ENCODE data around the gene RANBP3L.
"Not testable (repeated sequence)": the region's sequence is repeated elsewhere in the genome, so short reads cannot be mapped to it uniquely, and the experiment has no call there.

RANBP3L gene

DNA sequence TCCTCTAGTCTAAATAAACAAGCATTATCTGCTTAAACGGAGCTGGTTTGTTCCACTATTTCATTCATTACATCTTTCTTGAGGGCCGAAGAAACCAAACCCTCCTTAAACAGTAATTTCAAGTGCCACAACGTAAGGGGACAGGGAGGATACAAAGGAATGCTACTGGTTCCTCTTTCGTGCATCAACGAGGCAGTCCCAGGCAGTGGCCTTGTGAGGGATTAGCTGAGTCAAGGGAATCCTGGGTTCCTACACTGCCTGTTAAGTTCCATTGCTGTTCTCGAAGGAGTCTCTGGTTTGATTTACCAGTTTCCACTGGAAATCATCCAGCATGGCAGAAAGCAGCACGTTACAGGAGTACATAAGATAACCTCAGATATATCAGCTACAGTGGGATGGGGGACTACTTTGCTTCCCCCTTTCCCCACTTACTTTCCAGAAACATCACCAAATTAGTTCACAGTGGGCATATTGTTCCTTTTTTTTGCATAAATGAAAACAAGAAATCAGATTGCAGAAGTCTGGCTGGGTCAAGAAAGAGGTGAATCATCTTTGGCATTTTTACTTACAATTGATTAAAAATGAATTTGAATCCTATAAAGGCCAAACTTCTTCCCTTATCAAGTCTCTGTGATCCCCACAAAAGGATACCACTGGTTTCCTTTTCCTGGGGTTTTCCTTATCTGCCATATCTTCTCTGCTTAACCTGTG lies 2.5 kb upstream of the RANBP3L start:
- TF ChIP-seq POLR2A (IDR thresholded peaks at IDR 0.05; ENCODE audit: low read length) (no peak), GATA1 (IDR thresholded peaks at IDR 0.05; ENCODE audit: low read depth, low read length) (no peak)
- no peak for DNase-seq

GRCh38 chr5:36300927-36301540 lies 668 bp downstream of the RANBP3L start:
- no peak for DNase-seq
- TF ChIP-seq POLR2A (IDR thresholded peaks at IDR 0.05; ENCODE audit: low read length) = no peak
- TF ChIP-seq GATA1 (IDR thresholded peaks at IDR 0.05; ENCODE audit: low read depth, low read length) = no peak

GRCh38 chr5:36300191-36300926 lies 1.3 kb downstream of the RANBP3L start:
- DNase-seq = no peak
- no peak for TF ChIP-seq GATA1 (IDR thresholded peaks at IDR 0.05; ENCODE audit: low read depth, low read length)
- no peak for TF ChIP-seq POLR2A (IDR thresholded peaks at IDR 0.05; ENCODE audit: low read length)

DNA sequence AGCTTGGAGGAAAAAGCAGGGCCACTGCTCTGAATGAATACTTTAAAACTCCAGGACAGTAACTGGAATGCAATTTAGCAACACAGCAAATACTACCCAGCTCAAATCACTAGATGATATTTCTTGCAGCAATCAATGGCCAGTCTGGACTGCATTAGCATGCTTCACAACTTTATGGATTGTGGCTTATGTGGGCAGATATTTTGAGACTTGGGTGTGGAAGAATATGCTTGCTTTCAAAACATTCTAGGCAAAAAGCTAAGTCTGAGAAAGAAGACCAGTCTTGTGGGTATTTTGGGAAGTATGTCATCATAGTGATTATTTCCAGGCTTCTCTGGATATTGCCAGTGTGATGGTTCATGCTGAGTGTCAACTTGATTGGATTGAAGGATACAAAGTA lies 3.1 kb downstream of the RANBP3L start:
- no peak for DNase-seq
- no peak for TF ChIP-seq GATA1 (IDR thresholded peaks at IDR 0.05; ENCODE audit: low read depth, low read length)
- no peak for TF ChIP-seq POLR2A (IDR thresholded peaks at IDR 0.05; ENCODE audit: low read length)

DNA sequence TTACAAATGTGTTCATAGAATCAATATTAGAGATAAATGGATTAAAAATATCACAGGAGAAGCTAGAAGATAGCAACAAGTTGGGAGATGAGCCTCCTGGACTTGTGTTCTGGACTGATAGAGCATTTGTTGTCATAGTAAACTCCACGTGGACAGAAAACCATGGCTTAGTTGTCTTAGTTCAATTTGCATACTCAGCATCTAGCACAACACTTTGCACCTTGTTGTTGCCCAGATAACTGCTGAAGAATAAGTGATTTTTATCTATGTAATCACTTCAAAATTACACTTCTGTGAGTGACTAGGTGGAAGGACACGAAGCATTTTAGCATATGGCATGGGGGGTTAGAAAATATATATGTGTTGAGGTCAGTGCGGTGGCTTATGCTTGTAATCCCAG lies 4.0 kb downstream of the RANBP3L start:
- TF ChIP-seq GATA1 (IDR thresholded peaks at IDR 0.05; ENCODE audit: low read depth, low read length) (no peak), POLR2A (IDR thresholded peaks at IDR 0.05; ENCODE audit: low read length) (no peak)
- no peak for DNase-seq

- TF ChIP-seq POLR2A (IDR thresholded peaks at IDR 0.05; ENCODE audit: low read length) (no peak), GATA1 (IDR thresholded peaks at IDR 0.05; ENCODE audit: low read depth, low read length) (no peak)
- DNase-seq = no peak
These were observed 15.7 kb downstream of the RANBP3L start for GRCh38 chr5:36285837-36286615.

GRCh38 chr5:36283775-36284174 lies 17.9 kb downstream of the RANBP3L start:
- not testable (repeated sequence) for DNase-seq

- no peak for DNase-seq
- TF ChIP-seq POLR2A (IDR thresholded peaks at IDR 0.05; ENCODE audit: low read length) (no peak), GATA1 (IDR thresholded peaks at IDR 0.05; ENCODE audit: low read depth, low read length) (no peak)
These were observed 20.1 kb downstream of the RANBP3L start for GRCh38 chr5:36281626-36282025.

- DNase-seq = no peak
- no peak for TF ChIP-seq POLR2A (IDR thresholded peaks at IDR 0.05; ENCODE audit: low read length)
- no peak for TF ChIP-seq GATA1 (IDR thresholded peaks at IDR 0.05; ENCODE audit: low read depth, low read length)
These were observed 22.5 kb downstream of the RANBP3L start for GRCh38 chr5:36279054-36279698.

- TF ChIP-seq POLR2A (IDR thresholded peaks at IDR 0.05; ENCODE audit: low read length) (no peak), GATA1 (IDR thresholded peaks at IDR 0.05; ENCODE audit: low read depth, low read length) (no peak)
- no peak for DNase-seq
These were observed 24.1 kb downstream of the RANBP3L start for GRCh38 chr5:36277521-36278176.

GRCh38 chr5:36276864-36277263 lies 24.8 kb downstream of the RANBP3L start:
- DNase-seq = no peak
- TF ChIP-seq POLR2A (IDR thresholded peaks at IDR 0.05; ENCODE audit: low read length) (no peak), GATA1 (IDR thresholded peaks at IDR 0.05; ENCODE audit: low read depth, low read length) (no peak)

DNA sequence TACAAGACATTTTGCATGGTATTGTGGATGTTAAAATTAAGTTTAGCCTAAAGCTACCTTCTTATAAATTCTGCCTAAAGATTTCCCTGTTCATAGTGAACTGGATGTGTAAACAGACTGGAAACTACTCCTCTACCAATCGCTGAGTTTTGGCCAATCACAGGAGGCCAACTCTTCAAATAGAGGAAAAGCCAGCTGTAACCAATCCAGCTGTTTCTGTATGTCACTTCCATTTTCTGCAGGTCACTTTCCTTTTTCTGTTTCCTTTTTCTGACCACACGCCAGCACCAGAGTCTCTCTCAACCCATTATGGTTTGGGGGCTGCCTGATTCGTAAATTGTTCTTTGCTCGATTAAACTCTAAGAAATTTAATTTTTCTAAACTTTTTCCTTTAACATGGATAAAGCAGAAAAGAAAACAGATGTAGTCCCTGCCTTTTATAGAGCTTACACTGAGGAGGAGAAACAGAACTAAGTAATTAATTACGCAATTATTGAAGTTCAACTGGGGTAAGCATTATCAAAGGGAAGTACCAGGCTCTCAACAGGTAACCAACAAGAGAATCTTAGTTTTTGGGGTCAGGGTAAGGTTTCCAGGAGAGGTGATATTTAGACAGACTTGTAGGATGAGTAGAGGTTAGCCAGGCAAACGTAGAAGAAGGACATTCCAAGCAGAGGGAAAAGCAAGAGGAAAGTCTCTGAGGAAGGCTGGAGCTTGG lies 27.7 kb downstream of the RANBP3L start:
- TF ChIP-seq POLR2A (IDR thresholded peaks at IDR 0.05; ENCODE audit: low read length) (no peak), GATA1 (IDR thresholded peaks at IDR 0.05; ENCODE audit: low read depth, low read length) (no peak)
- no peak for DNase-seq

All from erythroblast (primary cell).